SK-N-SH (cell line): Measurements from ENCODE around the gene SERPINI1.

Experiments used
- CTCF ChIP-seq: fragments of 200-600 bp; sonication (generic); IDR thresholded peaks from 2 replicates; pipeline ENCODE4 v1.6.1; 2017; ENCODE audit warnings: antibody characterized with exemption, mild to moderate bottlenecking, moderate library complexity
- EP300 ChIP-seq, 2 experiments: IDR thresholded peaks; 2 replicates each; pipeline versions ENCODE4 v1.4.0 to v1.6.1; 2012; ENCODE audit warnings: borderline replicate concordance in 1 of 2, low read depth in 1 of 2, low read length in 1 of 2
- FOXM1 ChIP-seq: IDR thresholded peaks from 2 replicates; pipeline ENCODE4 v1.4.0; 2012; ENCODE audit warnings: low read depth, mild to moderate bottlenecking
- MAX ChIP-seq: IDR thresholded peaks from 2 replicates; pipeline ENCODE4 v1.4.0; 2012; ENCODE audit warnings: low read depth
- MXI1 ChIP-seq: IDR thresholded peaks from 2 replicates; pipeline ENCODE4 v1.6.1; 2012; ENCODE audit warnings: mild to moderate bottlenecking, low read depth, low read length, improper control_type of control experiment
- POLR2AphosphoS5 ChIP-seq: IDR thresholded peaks from 2 replicates; pipeline ENCODE4 v1.6.1; 2012; ENCODE audit warnings: low read depth, low read length
- RAD21 ChIP-seq: IDR thresholded peaks from 2 replicates; pipeline ENCODE4 v1.6.1; 2012; ENCODE audit warnings: mild to moderate bottlenecking, low read length
- SIN3A ChIP-seq: IDR thresholded peaks from 2 replicates; pipeline ENCODE4 v1.6.1; 2012; ENCODE audit warnings: low read depth, mild to moderate bottlenecking, low read length, moderate library complexity, borderline replicate concordance

GRCh38 chr3:167851749-167852148 lies 116.2 kb downstream of the SERPINI1 start:
- TF ChIP-seq CTCF: no peak
- no peak for TF ChIP-seq MXI1
- TF ChIP-seq EP300 (IDR thresholded peaks at IDR 0.05; ENCODE audit: borderline replicate concordance in 1 of 2, low read depth in 1 of 2, low read length in 1 of 2): no peak
- TF ChIP-seq RAD21: no peak
- TF ChIP-seq MAX: no peak
- no peak for TF ChIP-seq SIN3A
- TF ChIP-seq POLR2AphosphoS5: no peak
- no peak for TF ChIP-seq FOXM1
